SH-SY5Y (cell line): ENCODE measurements around the gene ADCYAP1R1.

Experiments
- GATA2 ChIP-seq: IDR thresholded peaks from 2 replicates; pipeline ENCODE4 v1.6.1; 2011; ENCODE audit warnings: mild to moderate bottlenecking, low read depth, low read length
- GATA3 ChIP-seq: IDR thresholded peaks from 2 replicates; pipeline ENCODE4 v1.6.1; 2011; ENCODE audit warnings: low read depth, mild to moderate bottlenecking, low read length, moderate library complexity

GRCh38 chr7:31006857-31007256, 45.3 kb upstream of the ADCYAP1R1 start:
- no peak for TF ChIP-seq GATA3
- TF ChIP-seq GATA2, result no peak
